Testis (tissue), 2 donors: ENCODE data around the gene CDH4.

ENCODE experiments used
- CTCF ChIP-seq, 3 experiments: fragments of 450-650 bp in 2 of 3; fragments of 200-600 bp in 1 of 3; sonication (generic) in 1 of 3; IDR thresholded peaks; one replicate each; pipeline ENCODE4 v1.5.1; 2016 to 2019; ENCODE audit warnings: antibody characterized with exemption in 3 of 3, mild to moderate bottlenecking in 2 of 3, moderate library complexity in 1 of 3
- POLR2A ChIP-seq: fragments of 450-650 bp; IDR thresholded peaks from one replicate; pipeline ENCODE4 v1.6.1; 2017; ENCODE audit warnings: antibody characterized with exemption, mild to moderate bottlenecking, moderate library complexity

GRCh38 chr20:61849822-61850221 is 597.8 kb downstream of the CDH4 start:
- TF ChIP-seq CTCF (IDR thresholded peaks at IDR 0.05) (no peak), POLR2A (no peak)
